HG03469 (cell line): ENCODE data around the gene DACT2.
"Not testable (repeated sequence)": the region's sequence is repeated elsewhere in the genome, so short reads cannot be mapped to it uniquely, and the experiment has no call there.

ENCODE experiments used
- ATAC-seq: cut with Tn5 transposase; IDR thresholded peaks from one replicate; pipeline ENCODE4 v1.9.1; 2021; ENCODE audit warnings: mild to moderate bottlenecking, moderate library complexity, moderate number of reproducible peaks; ENCODE audit not compliant: unreplicated experiment

DACT2 gene

GRCh38 chr6:168305096-168305749 lies 14.4 kb downstream of the DACT2 start:
- no peak for ATAC-seq

GRCh38 chr6:168304752-168305015 lies 14.9 kb downstream of the DACT2 start:
- no peak for ATAC-seq

- ATAC-seq: no peak
Measured at GRCh38 chr6:168303982-168304751, 15.4 kb downstream of the DACT2 start.

- ATAC-seq: no peak
Measured at GRCh38 chr6:168302534-168302933, 17.0 kb downstream of the DACT2 start.

- no peak for ATAC-seq
Measured at GRCh38 chr6:168301648-168302398, 17.8 kb downstream of the DACT2 start.

- ATAC-seq: no peak
Measured at GRCh38 chr6:168300975-168301647, 18.5 kb downstream of the DACT2 start.

GRCh38 chr6:168299541-168300511 lies 19.8 kb downstream of the DACT2 start:
- ATAC-seq: no peak

- ATAC-seq: no peak
Measured at GRCh38 chr6:168297643-168298042, 21.9 kb downstream of the DACT2 start.

GRCh38 chr6:168294901-168295300 lies 24.7 kb downstream of the DACT2 start:
- no peak for ATAC-seq

GRCh38 chr6:168293636-168294530 lies 25.7 kb downstream of the DACT2 start:
- ATAC-seq: no peak

GRCh38 chr6:168292826-168293225 lies 26.8 kb downstream of the DACT2 start:
- no peak for ATAC-seq

- ATAC-seq: no peak
Measured at GRCh38 chr6:168291450-168291849, 28.1 kb downstream of the DACT2 start.

GRCh38 chr6:168290095-168290494 lies 29.5 kb downstream of the DACT2 start:
- ATAC-seq: no peak

GRCh38 chr6:168289571-168289962 lies 30.0 kb downstream of the DACT2 start:
- no peak for ATAC-seq

GRCh38 chr6:168288781-168289570 lies 30.6 kb downstream of the DACT2 start:
- no peak for ATAC-seq

GRCh38 chr6:168287460-168287859 lies 32.1 kb downstream of the DACT2 start:
- ATAC-seq: not testable (repeated sequence)

GRCh38 chr6:168286771-168287446 lies 32.7 kb downstream of the DACT2 start:
- ATAC-seq: not testable (repeated sequence)

- ATAC-seq: no peak
Measured at GRCh38 chr6:168286116-168286515, 33.5 kb downstream of the DACT2 start.
